Caki2 (cell line): ENCODE data around the gene TCERG1. TPM values are rescaled to one million over a fixed set of nuclear protein-coding genes. Genes with fewer than 3 reads are reported as not detected.

Experiments
- DNase-seq: peaks from one replicate; pipeline ENCODE4 v3.0.0-alpha.2; 2015; ENCODE audit warnings: low read depth
- in situ Hi-C: cut with HindIII; loops from 2 replicates; pipeline ENCODE4 v1.10.0; 2016; ENCODE audit warnings: low sequenced_read_pairs, low pct_unique_long_range_greater_than_20kb, mixed read lengths
- total RNA-seq: library from RNA; depleted of rRNA; stranded (reverse); fragments of >200 nt; shearing (Covaris generic); gene quantifications from 2 replicates; pipeline ENCODE4 v1.2.3, GENCODE V29; 2014; ENCODE audit warnings: low replicate concordance

Gene TCERG1
- total RNA-seq, 1 experiment from 2014 or later, result 17.8 TPM

DNA sequence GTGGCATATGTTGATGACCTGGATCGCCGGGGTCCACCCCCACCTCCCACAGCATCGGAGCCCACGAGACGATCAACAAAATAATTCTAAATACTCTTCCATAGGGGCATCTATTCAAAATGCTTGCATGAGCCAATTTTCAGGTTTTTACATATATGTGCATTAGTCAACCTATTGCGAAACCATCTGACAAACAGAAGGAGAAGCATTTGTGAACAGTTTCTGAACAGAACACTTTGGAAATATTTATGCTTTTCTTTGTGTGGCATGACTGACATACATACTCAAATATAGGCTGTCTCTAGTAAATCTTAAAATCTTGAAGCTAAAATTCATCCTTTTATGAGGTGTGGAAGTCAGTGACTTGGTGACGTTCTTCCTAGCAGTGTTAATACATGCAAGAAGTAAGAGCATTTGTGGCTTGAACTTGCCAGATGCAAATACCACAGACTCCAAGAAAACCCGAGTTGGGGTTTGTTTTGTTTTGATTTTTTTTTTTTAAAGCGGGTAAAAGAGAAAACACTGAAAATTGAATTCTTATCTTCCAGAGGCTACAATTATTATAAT lies 63.5 kb downstream of the TCERG1 start:
- DNase-seq, result no peak
- in situ Hi-C loops, result no loop called here

DNA sequence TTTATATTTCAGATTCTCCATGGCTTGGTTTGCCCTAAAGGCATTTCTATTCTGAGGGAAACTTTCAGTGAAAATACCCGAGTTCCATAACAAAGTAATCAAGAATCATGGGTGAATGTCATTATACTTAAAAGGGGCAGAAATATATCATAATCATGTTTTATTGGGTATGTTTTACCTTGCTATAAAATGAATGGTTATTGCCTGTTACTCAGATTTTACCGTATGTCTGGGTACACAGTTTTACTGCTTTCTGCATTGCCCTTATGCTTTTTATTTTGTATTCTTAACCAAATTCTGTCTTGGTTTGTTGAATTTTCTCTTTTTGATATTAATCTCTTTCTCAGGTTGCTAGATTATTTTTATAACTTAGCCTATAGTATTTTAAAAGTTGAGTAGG lies 66.3 kb downstream of the TCERG1 start:
- in situ Hi-C loops, result no loop called here
- DNase-seq, result no peak

DNA sequence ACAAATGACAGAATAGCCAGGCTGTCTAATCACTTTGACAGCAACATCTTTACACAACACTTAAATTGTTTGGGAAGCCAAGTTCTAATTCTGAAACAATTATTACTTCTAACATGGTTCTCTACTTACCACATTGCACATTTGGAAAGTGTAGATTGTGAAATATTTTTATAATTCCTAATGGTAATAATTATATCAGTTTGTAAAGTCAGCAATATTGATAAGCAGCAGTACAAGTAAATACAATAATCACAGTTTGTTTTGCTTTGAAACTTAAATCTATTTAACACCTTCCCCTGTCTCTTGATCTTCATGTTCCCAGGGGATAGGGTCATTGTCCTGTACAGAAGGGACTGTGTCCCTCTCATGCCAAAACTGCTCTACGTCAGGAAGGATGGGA lies 67.4 kb downstream of the TCERG1 start:
- in situ Hi-C loops, result no loop called here
- DNase-seq, result no peak

DNA sequence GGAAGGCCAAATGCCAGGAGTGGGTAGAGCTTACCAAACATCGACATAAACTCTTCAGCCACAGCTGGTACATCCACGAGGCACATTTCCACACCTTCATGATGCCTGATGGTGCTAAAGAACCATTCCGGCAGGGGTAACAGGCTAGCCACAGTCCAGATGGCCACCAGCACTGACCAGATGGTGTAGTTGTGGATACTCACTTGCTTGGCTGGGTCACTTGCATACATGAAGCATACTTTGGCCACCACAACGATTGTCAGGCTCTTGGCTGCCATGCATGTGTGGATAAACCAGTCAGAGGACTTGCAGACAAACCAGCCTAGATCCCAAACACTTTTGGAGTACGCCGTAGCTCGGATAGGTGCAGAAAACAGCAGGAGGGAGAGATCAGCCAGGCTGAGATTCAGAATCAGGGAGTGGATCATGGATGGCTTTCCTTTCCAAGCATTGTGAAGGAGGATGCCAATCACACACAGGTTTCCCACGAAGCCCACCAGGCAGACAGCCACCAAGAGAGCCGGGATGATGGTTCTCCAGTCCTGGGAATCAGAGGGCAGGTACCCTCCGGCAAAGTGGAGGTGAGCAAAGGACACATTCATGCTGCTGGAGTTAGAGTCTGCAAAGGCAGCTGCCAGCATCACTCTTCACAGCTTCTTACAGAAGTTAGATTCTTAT lies 68.5 kb downstream of the TCERG1 start:
- in situ Hi-C loops, result no loop called here
- DNase-seq, result no peak

DNA sequence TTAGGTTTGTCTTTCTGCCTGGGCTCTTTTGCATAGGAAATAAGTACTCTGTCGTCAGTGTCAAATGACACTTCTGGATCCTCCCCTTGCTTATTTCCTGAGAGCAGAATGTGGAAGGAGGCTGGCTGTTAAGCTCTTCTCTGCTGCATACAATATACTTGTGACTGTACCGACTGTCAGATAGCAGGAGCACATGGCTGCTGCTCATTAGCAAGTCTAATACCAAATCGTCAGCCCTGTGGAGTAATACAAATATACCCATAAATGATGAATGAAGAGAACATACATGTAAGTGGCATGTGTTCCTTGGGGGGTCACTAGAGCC lies 69.0 kb downstream of the TCERG1 start, which contains the start of gene GPR151:
Gene GPR151, minus strand, starts transcription at position 40 of the 325 bp plus-strand sequence. CDS start 77 bp downstream, outside the sequence.
- DNase-seq, result no peak
- in situ Hi-C loops, result no loop called here

DNA sequence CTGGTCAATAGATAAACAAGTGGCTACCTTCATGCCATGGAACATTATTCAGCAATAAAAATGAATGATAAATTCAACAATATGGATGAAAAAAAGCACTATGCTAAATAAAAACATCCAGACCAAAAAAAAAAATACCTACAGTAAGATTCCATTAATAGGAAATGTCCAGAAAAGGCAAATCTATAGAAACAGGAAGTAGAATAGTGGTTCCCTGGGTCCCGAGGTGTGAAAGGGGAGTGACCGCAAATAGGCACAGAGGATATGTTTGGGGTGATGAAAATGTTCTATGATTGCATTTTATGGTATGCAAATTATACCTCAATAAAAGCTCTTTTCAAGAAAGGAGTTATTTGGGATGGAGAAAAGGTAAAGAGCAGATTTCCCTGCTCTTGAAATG lies 72.4 kb downstream of the TCERG1 start:
- in situ Hi-C loops, result no loop called here
- no peak for DNase-seq

DNA sequence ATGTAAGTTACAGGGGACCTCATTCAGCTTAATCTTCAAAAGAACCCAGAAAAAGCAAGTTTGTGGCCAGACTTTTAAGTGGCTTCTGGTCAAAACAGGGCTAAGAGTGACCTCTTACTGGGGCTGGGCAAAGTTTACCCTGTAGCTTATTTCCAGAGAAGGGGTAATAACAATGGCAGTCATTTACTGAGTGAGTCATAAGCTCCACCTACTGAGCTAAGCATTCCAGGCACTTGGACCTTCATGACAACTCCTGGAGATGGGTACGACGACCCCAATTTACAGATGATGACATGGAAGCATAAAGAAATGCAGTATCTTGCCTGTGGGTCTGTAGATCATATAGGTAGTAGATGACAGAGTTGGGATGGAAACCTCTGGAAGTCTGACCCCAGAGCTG lies 73.6 kb downstream of the TCERG1 start:
- in situ Hi-C loops, result no loop called here

DNA sequence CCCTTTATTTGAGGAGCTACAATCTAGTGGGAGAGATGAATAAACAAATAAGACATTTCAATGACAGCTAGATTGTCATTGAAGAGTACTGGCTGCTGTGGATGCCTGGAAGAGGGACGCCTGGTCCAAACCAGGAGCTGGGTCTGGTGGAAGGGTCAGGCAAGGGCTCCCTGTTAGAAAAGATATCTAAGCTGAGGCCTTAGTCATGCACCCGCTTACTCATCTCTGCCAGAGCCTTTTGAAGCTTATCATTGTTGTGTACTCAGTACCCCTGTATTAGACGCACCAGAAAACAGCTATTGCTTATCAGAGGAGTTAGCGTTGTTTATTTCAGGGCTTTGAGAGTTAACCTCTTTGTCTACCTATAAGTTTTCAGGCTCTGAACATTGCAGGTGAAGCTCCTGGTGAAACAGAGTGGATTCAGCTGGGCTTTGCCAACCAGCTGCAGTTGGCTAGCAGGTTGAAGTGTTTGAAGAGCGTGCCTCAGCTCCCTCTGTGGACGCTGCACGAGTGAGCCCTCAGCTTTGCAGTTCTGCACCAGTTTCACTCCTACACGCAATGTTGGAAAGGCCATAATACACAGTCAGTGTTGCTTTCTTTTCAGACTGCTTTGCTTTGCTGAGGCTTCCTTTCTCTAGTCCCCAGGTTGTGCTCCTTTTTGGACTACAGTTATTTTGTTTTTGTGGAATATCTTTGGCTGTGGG lies 74.4 kb downstream of the TCERG1 start:
- DNase-seq, result no peak
- in situ Hi-C loops, result no loop called here

More for the DNA sequence above, 73.6 kb downstream of the TCERG1 start:
- no peak for DNase-seq

DNA sequence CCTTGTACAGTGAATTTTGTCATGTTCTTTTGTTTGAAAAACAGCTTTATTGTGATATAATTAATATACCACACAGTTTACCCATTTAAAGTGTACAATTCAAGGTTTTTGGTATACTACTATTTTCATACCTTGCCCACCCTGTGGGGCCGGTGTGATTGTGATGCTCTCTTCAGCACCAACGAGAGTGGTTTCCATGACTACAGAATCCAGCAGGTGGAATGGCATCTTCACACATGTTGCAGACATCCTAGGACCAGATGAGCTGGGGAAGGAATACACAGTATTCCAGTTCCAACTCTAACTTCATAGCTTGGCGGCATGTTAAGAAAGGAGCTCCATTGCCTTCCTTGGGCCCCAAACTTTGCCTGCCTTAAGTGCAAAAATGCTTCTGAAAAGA lies 76.6 kb downstream of the TCERG1 start:
- DNase-seq, result no peak
- in situ Hi-C loops, result no loop called here

DNA sequence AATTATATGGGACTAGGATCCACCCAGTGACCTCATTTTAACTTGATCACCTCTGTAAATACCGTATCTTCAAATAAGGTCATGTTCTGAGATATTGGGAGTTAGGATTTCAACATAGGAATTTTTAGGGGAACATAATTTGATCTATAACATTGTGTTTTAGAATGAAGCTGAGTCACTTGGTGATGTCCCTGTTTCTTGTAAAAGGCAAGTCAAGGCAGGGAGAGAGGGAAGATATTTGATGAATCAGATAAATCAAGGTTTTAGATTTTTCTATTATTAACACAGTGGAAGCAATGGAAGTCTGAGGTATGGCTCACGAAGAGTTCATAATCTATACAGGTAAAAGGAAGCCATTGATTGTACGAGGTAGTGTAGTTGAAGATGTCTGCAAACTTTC lies 80.7 kb downstream of the TCERG1 start:
- in situ Hi-C loops, result no loop called here
- DNase-seq, result no peak

DNA sequence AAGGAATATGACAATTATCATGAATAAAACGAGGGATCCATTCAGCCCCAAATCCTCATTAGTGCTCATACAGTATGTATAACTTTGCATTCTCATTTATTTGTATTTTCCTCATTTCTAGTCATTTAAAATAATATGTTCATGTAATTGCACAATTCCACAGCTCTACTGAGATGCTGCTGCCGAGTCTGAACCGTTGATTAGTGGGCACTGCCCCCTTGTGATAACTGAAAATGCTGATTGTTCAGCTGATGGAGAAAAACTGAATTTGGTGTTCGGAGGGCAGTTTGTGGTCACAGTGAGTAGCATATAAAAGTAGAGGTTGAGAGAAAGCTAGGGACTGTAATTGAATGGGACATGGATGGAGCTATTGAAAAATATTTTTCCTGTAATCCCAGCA lies 81.1 kb downstream of the TCERG1 start:
- in situ Hi-C loops, result no loop called here
- DNase-seq, result no peak

DNA sequence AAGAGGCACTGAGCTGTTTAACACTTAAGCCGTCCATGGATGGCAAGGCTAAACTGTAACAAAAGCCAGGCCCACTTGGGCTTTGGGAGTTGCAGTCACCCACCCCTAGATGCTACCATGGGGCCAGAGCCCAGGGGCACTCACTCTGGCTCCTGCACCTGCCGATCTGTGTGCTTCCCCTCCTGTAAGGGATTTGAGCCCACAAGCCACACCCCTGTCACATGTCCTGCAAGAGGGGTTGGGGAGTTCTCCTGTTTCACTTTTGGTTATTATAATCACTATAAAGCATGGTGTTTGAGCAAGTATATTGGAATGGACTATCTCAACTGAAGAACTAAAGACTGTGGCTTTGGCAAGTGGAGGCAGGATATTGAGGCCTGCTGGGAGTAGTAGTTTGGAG lies 82.9 kb downstream of the TCERG1 start:
- no peak for DNase-seq
- in situ Hi-C loops, result no loop called here

DNA sequence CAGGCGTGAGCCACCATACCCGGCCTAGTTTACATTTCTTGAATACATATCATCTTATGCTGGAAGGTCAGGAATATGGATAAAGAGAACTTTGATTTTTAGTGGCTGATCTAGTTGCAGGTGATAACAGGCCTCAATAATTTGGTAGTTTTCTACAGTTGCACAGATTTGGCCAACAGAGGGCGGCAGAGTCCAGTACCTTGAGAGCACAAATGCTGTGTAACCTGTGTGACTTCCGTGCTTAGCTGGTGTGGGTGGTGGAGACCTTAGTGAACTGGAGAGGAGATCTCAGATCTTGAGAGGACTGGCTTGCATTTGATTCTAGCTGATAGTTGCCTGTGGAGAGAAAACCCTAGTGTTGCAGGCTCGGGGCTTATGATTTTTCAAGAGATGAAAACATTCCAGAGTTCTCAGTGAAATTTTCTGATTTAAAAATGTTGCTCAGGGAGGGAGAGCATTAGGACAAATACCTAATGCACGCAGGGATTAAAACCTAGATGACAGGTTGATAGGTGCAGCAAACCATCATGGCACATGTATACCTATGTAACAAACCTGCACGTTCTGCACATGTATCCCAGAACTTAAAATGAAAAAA lies 86.2 kb downstream of the TCERG1 start:
- peak; percentile 40 for DNase-seq
- in situ Hi-C loops, result no loop called here

DNA sequence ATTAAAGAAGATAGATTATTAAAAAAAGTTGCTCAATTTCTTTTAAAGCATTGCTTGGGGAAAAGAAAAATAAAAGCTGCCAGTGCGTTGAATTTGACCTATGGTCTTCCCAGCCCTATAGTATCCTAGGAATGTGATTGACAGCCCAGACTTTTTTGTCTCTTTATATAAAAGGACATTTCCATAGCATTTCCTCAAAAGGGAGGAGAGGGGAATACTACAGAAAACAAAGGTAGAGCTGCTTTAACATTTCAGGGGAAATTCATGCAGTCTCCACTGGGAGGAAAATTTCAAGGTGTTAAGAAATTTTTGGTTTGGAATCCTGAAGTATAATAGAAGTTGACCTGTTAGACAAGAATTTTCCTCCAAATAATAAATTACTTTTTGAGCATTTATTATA lies 86.7 kb downstream of the TCERG1 start:
- in situ Hi-C loops, result no loop called here

DNA sequence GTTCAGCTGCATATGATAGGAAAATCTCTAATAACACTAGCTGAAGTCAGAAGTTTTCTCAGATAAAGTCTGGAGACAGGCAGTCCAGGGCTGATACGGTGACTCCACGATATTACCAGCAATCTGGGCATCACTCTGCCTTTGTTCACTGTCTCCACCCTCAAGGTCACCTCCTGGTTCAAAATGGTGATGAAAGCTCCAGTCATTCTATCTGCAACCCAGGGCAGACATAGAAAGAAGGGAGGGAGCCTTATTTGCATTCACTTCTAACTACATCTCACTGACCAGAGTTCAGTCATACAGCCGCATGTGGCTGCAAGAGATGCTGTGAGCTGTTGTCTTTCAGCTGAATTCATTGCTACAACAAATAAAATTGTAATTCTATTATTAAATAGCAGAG lies 91.3 kb downstream of the TCERG1 start:
- in situ Hi-C loops, result no loop called here
- no peak for DNase-seq

More for the DNA sequence above, 86.7 kb downstream of the TCERG1 start:
- DNase-seq, result no peak

DNA sequence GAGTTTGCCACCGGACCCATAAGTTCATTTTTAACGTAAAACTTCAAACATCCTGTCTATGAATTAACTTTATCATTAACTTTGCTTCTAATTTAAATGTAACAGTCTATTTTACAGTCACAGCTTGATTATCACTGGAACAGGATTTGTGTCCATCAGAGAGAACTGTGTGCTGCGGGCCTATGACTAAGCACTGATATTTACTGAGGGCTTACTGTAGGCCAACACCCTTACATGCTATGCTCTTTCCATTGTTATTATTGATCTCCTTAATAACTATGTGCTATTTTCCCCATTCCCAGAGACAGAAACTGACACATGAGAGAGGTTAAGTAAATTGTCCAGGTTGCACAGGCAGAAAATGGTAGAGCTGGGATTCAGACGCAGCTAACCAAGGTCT lies 92.8 kb downstream of the TCERG1 start:
- in situ Hi-C loops, result no loop called here
- DNase-seq, result no peak

DNA sequence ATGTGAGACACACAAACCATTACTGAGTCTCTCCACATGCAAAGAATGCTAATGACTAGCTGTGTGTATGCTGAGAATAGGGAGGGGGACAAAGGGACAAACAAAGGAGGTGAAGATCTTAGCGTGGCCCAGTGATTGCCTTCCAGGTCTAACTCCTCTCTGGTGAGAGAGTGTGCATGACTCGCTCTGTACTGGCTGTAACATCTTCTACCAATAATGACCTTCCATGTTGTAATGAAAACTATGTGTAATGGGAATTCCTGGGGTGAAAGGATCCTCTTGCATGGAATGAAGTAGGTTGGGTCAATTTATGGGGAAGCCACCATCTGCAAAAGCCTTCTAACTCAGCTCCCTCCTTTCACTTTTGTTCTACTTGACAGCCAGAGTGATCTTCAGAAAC lies 93.3 kb downstream of the TCERG1 start:
- in situ Hi-C loops, result no loop called here
- no peak for DNase-seq

DNA sequence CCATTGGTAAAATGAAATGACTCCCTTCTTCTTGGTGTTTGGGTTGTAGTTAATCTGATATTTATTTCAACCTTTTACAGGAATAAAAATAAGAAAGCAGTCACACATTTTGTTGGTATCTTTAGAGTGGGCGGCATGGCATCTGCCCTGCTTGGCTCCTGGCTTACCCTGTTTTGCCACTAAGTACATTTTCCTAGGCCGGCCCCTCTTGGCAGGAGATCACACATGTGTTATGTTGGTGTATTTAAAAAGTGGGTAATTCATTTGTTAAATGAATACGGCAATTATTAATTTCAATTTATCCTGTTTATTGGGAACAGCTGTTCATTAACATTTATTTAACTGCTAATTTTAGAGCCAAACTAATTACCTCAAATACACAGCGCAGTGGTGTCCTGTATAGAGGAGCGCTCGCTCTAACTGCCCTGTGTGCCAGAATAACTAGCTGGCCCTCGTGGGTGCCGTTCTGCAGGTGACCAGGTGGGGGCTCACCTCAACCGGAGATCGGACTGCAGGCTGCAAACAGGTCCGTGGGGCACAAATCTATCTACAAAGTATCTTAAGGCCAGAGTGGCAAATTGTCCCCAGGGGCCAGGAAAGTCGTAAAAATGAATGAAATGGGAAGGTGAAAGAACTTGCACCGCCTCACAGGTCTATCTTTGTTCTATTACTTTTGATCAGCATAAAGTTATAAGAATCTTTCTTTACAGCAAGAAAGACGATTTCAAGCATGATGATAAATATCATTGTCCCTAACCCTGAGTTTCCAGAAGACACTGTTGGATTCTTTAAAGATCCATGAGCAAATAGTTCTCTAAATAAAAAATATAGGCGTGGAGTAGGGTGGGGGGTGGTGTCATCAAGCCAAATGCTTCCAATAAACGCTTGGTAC lies 95.1 kb downstream of the TCERG1 start:
- DNase-seq, result peak; percentile 45
- in situ Hi-C loops, result no loop called here
